GM18873 (cell line): ENCODE data around the gene TBC1D24.
"Not testable (repeated sequence)": the region's sequence is repeated elsewhere in the genome, so short reads cannot be mapped to it uniquely, and the experiment has no call there.

ENCODE experiments used
- ATAC-seq: cut with Tn5 transposase; IDR thresholded peaks from one replicate; pipeline ENCODE4 v1.9.1; 2021; ENCODE audit warnings: mild to moderate bottlenecking, moderate library complexity, moderate number of reproducible peaks; ENCODE audit not compliant: unreplicated experiment, low FRiP score

The TBC1D24 gene

DNA sequence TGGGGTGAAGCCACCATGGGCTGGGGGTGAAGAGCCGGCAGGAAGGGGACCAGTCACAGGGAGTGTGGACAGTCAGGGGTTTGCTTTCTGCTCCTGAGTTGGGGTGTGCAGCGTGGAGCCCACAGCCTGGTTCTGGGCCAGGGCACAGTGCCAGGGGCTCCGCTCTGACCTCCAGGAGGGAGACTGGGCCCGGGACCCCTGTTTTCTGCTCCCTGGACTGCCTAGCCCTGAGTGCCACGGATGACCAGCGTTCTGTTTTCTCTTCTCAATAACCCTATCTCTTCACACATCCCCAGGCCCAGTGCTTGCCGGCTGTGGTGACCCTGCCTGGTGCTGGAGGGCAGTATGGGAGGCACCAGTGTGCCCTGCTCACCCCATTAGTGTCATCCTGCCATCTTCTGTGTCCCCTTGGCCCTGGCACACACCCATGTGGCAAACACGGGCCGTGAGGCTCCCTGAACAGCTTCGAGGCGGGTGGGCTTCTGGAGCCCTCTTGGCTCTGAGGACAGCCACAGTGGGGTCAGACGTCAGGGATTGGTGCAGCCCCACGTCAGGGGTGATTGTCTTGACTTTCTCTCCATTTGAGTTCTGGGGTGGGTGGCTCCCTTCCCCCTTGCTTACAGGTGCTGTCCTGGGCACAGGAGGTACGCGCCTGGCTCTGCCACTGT, 55.2 kb downstream of the TBC1D24 start:
- ATAC-seq, result no peak

DNA sequence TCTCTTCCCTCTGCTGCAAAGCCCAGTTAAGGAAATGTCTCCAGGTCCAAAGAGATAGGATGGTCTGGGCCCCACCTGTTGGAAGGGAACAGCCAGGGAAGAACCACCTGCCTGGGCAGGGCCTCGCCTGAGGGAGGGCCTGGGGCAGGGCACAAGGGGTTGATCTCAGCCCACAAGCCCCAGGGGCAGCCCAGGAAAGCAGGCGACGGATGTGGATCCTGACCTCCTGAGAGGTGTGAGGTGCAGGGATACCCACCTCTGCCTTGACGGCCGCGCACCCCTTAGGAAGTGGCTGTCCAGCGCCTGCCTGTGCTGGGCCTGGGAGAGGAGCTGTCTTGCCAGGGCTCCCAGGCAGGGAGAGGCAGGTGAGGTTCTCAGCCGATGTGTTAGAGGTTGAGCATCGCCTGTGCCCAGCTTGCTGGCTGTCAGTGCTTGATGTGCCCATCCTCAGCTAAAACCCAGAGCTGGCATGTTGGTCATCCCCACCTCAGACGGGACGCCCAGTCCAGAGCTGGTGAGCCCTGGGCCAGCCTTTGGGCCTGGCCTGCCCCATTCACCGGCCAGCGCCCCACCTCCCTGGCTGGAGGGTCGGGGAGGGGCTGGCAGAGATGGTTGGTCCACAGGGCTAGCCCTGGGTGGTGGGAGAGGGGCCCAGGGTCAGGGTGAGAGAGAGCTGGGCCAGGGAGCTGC, 55.8 kb downstream of the TBC1D24 start:
- ATAC-seq, result no peak

DNA sequence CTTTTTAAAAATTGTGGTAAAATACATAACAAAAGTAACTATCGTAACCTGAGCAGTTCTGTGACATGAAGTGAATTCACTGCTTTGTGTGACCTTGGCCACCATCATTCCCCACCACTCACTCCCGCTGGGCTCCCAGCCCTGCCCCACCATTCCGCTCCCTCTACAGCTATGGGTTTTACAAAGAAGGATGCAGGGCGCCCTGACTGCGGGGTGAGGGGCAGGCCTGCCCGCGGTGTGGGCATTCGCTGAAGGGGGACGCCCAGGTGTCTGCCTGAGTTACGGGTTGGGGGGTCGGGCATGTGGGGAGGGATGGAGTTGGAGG, 56.4 kb downstream of the TBC1D24 start, which contains the start of gene CEMP1:
TSS of gene CEMP1 (minus strand) at position 38 of the 325 bp plus-strand sequence. CDS start 335 bp downstream, outside the sequence.
- ATAC-seq, result peak; percentile 1

DNA sequence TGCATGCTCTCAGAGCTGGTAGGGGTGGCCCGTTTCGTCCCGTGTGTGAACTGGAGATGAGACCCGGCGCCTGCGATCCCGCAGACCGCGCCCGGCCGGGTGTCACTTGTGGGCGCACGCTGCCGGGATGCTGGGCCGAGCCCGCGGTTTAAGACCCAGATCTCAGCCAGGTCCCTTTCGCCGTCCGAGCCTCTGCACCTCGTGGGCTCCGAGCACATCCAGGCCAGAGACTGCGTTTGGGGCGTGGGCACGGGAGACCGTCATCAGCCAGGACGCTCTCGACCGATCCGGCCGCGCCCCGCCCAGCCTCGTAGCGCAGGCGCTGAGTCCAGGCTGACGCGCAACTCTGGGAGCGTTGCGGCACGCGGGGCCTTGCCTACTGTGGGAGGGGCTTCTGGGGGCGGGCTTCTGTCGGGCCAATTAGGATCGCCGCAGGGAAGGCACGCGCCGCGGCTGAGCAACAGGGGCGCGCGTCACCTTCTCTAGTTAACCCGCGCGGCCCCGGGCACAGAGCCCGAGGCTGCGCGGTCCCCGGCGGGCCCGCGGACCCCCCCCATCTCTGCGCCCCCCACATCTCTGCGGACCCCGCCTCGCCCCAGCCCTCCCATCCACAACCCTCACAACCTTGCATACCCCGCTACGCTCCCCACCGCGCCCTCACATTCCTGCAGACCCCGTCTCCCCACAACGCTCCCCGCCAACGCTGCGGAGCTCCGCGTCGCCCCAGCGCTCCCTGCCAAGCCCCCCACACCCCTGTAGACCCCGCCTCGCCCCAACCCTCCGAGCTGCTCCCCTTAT, 57.0 kb downstream of the TBC1D24 start:
- peak; percentile 67 for ATAC-seq

DNA sequence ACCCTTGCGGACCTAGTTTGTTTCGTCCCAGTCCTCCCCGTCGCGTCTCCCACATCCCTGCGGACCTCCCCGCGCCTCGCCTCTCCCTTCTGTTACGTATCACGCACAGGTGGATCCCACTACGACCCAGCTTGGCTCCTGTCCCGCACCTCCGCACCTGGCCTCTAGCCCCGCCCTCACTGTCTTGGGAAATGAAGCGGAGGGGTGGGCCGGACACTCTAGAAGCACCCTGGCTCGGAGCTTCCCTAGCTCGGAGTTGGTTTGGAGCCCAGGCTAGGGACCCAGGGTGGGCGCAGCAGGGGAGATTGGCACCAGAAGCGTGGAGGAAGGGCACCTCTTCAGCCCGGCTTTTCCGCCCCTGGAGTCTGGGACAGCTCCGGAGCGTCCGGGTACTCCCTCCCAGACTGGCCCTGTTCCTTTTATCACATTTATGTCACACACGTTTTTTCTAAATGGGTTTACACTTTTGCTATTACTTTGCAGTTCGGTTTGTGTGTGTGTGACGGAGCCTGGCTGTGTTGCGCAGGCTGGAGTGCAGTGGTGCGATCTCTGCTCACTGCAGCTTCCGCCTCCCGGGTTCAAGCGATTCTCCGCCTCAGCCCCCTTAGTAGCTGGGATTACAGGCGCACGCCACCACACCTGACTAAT, 57.7 kb downstream of the TBC1D24 start:
- no peak for ATAC-seq

DNA sequence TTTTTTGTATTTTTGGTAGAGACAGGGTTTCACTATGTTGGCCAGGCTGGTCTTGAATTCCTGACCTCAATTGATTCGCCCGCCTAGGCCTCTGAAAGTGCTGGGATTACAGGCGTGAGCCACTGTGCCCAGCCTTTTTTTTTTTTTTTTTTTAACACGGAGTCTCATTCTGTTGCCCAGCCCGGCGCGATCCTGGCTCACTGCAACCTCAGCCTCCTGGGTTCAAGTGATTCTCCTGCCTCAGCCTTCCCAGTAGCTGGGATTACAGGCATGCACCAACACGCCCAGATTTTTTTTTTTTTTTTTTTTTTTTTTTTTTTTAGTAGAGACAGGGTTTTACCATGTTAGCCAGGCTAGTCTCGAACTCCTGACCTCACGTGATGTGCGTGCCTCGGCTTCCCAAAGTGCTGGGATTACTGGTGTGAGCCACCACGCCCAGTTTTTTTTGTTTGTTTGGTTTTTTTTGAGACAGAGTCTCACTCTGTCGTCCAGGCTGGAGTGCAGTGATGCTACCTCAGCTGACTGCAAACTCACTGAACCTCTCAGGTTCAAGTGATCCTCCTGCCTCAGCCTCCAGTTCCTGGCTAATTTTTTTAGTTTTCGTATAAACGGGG, 58.3 kb downstream of the TBC1D24 start:
- ATAC-seq, result not testable (repeated sequence)

DNA sequence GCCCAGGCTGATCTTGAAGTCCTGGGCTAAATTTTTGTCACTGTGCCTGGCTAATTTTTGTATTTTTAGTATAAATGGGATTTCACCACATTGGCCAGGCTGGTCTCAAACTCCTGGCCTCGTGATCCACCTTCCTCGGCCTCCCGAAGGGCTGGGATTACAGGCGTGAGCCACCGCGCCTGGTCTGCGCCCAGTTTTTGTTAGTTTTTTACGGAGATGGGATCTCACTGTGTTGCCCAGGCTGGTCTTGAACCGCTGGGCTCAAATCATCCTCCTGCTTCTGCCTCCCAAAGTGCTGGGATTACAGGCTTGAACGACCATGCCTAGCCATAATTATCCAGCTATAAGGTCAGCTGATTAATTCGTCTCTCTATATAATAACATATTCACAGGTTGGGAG, 59.0 kb downstream of the TBC1D24 start:
- ATAC-seq, result no peak

DNA sequence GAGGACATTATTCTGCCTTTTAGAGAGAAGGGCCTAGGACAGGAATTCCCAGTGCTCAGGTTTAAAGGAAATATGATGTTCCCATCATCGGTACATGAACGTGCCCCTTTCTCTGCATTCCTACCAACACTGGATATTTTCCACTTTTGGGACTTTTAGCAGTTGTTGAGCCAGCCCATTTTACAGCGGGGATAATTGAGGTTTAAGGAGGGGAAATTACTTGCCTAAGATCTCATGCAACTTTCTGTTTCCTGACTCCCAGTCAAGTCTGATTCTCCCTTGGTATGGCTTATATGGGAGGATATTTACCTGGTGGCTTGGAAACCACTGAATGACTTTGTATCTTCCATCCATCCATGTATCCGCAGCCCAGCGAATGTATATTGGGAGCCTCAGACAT, 59.4 kb downstream of the TBC1D24 start:
- ATAC-seq, result not testable (repeated sequence)

DNA sequence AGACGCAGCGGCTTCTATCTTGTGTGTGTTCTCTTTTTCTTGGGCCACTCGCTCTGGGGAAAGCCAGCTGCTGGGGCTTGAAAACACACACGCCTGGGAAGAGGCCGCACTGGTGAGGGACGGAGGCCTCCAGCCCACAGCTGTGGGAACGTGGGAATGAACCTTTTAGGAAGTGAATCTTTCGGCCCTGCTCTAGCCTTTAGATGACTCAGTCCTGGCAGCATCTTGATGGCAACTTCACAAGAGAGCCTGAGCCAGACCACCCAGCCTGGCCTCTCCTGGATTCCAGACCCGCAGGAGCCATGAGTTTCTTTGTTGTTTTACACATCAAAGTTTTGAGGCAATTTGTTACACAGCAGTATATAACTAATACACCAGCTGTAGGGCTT, 60.7 kb downstream of the TBC1D24 start:
- no peak for ATAC-seq

DNA sequence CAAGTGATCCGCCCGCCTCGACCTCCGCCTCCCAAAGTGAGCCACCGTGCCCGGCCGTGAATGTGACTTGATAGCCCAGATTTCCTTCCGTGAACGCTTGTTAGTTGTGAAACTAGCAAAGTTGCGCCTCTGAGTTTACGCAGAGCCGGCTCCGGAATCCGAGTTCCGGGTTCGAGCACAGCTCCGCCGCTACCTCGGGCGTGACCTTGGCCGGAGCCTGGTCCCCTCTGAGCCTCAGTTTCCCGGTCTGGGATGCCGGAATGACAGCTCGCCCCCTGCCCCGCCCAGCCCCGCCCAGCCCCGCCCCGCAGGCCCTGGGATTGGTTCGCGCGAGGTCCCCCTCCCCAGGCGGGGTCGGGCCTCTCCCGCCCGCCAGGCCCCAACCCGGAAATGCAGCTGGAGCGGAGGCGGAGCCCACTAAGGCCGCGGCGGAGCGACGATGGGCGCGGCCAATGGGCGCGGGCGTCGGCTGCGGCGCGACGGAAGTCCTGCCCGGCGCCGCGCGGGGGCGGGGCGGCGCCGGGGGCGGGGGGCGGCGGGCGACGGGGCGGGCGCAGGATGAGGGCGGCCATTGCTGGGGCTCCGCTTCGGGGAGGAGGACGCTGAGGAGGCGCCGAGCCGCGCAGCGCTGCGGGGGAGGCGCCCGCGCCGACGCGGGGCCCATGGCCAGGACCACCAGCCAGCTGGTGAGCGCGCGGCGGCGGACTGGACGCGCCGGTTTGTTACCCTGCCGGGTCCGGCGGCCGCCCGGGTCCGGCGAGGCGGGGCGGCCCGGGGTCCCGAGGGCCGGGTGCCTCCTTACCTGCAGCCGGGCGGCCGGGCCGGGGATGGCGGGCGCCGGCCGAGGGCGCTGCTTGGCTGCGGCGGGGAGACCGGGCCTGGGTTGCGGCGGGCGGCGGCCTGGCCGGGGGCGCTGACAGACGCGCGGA, 62.8 kb downstream of the TBC1D24 start, which contains the start of gene PDPK1:
TSS of gene PDPK1 (plus strand) at position 571 of the 929 bp plus-strand sequence. CDS start at position 663, 92 bp downstream.
- peak; percentile 70 for ATAC-seq

DNA sequence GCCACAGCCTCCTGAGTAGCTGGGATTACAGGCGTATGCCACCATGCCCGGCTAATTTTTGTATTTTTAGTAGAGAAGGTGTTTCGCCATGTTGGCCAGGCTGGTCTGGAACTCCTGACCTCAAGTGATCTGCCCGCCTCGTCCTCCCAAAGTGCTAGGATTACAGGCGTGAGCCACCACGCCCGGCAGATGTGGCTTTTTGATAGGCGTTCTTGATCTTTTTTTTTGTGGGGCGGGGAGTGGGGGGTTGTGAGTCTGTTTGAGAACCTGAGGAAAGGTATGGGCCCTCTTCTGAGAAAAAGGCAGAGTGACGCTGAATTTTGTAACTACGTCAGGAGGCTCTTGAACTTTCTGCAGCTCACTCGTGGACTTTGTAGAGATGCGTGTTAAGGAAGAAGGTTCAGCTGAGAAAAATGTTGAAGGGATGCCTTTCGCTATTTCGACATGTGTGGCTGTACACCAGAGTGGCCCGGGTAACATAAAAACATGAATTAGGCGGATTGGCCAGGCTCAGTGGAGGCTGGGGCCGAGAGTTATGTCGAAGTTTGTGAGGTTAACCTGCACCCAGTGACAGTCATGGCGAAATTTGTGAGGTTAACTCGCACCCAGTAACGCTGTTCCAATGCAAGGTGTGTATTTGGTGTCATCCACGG, 64.4 kb downstream of the TBC1D24 start:
- not testable (repeated sequence) for ATAC-seq

DNA sequence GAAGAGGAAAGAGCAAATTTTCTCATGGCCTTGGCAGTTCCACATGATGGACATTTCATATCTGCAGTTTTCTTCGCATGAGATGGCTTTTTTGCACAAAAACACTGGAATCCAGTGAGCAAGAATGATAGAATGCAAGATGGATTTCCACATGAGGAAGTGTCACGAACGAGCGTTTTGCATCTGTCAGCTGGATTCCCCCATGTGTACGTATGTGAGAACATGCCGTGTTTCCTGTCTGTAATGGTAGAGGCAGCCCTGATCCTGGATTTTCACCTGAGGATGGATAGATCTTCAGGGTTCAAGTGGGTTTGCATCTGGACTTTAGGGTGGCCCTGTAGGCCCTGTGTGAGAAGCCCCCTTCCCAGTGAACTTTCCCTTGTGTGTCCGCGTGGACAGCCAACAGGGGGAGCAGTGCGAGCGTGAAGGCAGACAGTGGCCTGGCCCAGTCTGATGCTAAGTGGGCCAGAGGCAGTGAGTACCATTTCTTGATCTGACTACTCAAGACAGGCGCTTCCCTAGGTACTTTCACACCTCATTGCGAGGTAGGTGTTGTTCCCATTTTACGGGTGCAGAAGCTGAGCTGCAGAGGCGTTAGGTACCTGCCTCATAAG, 65.0 kb downstream of the TBC1D24 start:
- not testable (repeated sequence) for ATAC-seq

DNA sequence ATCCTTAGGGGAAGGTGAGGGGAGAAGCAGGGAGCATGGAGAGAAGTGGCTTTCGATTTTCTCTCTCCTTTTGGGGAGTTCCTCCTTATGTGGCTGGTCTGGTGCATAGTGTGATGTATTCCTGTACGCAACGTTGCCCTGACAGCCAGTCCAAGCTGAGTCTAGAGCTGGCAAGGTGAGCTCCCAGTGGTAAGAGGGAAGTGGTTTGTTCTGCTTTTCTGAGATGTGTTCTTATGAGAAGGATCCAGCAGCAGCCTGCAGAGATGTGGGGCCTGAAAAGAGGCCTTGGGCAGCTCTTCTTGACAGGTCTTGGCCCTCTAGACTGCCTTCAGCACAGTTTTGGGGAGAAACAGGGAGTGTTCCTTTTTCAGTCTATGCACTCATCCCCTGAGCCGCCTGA, 66.0 kb downstream of the TBC1D24 start:
- ATAC-seq, result not testable (repeated sequence)

DNA sequence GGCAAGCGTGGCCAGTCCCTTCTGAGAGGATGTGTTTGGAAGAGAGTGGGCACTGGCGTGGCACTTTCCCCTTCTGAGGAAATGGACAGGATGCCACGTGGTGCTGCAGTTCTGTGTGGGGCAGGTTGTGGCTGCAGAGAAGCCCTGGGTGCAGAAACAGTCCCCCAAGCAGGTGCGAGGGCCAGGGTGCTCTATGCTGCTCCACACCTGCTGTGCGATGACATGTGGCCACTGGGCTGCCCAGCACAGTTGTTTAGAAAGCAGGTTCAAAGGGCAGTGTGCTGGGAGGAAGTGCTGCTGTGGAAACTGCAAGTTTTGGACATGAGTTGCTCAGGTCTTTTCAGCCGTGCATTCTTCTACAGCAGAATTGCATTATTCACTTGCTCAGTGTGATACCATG, 66.5 kb downstream of the TBC1D24 start:
- not testable (repeated sequence) for ATAC-seq

DNA sequence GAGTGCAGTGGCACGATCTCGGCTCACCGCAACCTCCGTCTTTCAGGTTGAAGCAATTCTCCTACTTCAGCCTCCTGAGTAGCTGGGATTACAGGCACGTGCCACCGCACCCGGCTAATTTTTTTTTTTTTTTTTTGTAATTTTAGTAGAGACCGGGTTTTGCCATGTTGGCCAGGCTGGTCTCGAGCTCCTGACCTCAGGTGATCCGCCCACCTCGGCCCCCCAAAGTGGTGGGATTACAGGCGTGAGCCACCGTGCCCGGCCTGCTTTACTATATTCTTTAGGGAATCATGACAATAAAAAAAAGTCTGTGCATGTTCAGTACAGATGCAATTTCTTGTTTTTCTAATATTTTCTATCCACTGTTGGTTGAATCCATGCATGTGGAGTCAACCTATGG, 68.8 kb downstream of the TBC1D24 start:
- ATAC-seq, result not testable (repeated sequence)

DNA sequence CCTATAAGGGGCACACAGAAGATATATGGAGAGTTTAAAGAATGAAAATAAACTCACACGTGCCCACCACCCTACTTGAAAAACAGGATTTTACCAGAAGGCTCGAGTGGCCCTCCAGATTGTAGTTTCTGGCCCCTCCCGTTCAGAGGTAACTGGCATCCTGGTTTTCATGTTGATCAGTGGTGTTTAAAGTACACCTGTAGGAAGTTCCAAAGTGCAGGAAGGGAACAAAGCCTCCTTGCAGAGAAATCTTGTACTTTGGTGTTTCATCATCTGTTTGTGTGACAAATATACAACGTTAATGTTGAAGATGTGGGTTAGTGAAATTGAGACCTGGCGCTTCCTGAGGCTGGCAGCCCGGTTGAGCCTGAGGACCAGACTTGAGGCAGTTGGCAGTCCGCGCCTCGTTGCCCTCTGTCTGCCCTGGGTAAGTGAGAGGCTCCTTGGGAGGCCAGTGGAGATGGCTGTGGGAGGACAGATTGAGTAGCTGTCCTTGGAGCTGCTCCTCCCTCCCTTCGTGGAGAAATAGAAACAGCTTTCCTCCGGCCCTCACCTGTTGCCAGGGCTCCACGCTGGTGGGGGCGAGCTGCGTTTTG, 75.5 kb downstream of the TBC1D24 start:
- ATAC-seq, result not testable (repeated sequence)

DNA sequence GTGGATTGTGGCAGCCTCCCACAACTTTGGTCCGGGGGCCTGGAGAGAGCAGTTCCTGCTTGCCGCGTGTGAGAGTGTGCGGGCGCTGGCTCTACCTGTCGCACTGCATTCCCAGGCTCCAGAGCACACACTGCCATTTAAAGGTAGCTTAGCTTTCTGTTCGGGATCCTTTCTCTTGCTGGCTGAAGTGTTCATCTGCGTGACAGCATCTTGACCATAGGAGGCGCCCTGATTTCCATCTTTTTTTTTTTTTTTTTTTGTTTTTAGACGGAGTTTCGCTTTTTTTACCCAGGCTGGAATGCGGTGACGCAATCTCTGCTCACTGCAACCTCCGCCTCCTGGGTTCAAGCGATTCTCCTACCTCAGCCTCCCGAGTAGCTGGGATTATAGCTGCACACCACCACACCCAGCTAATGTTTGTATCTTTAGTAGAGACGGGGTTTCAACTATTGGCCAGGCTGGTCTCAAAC, 76.5 kb downstream of the TBC1D24 start:
- ATAC-seq, result not testable (repeated sequence)
